OCI-LY3 (cell line): ENCODE results near the gene AQP5.

ENCODE experiments used
- H2AFZ ChIP-seq: fragments of 200-600, 300-600 bp; shearing (Covaris generic); 2 replicates; pipeline ENCODE4 v1.6.0; 2014; ENCODE audit warnings: antibody characterized with exemption, low read depth, low read length
- H3K27ac ChIP-seq: fragments of 200-600, 300-600 bp; sonication (generic); 2 replicates; pipeline ENCODE4 v1.5.1; 2014; ENCODE audit warnings: mild to moderate bottlenecking, low read length, moderate library complexity, mixed read lengths
- H3K27me3 ChIP-seq: fragments of 200-600, 300-600 bp; sonication (generic); 2 replicates; pipeline ENCODE4 v1.6.1; 2014; ENCODE audit warnings: low read depth, low read length, mixed read lengths
- H3K36me3 ChIP-seq: fragments of 200-600, 300-600 bp; sonication (generic); replicated peaks from 2 replicates; pipeline ENCODE3; 2014; ENCODE audit warnings: low read depth, low read length, mixed read lengths
- H3K4me1 ChIP-seq: fragments of 300-600, 200-600 bp; sonication (generic); 2 replicates; pipeline ENCODE4 v1.6.1; 2014; ENCODE audit warnings: low read length, mixed read lengths
- H3K4me2 ChIP-seq: fragments of 200-600, 300-600 bp; sonication (generic); 2 replicates; pipeline ENCODE4 v1.6.1; 2014; ENCODE audit warnings: low read length, mixed read lengths
- H3K4me3 ChIP-seq: fragments of 300-600, 200-600 bp; sonication (generic); 2 replicates; pipeline ENCODE4 v1.5.1; 2014; ENCODE audit warnings: antibody characterized with exemption, mild to moderate bottlenecking, low read length, moderate library complexity
- H3K79me2 ChIP-seq: fragments of 300-600, 200-600 bp; shearing (Covaris generic); 2 replicates; pipeline ENCODE4 v1.6.1; 2014; ENCODE audit warnings: mild to moderate bottlenecking, low read length, mixed read lengths
- H3K9ac ChIP-seq: fragments of 300-600, 200-600 bp; shearing (Covaris generic); 2 replicates; pipeline ENCODE4 v1.6.0; 2014; ENCODE audit warnings: mild to moderate bottlenecking, low read length, moderate library complexity
- H3K9me3 ChIP-seq: fragments of 200-600, 300-600 bp; shearing (Covaris generic); 2 replicates; pipeline ENCODE4 v1.6.1; 2014; ENCODE audit warnings: low read length, mixed read lengths; ENCODE audit not compliant: insufficient read depth
- H4K20me1 ChIP-seq: fragments of 200-600, 300-600 bp; sonication (generic); 2 replicates; pipeline ENCODE4 v1.6.1; 2016; ENCODE audit warnings: low read length, mixed read lengths; ENCODE audit not compliant: insufficient read depth
- EZH2phosphoT487 ChIP-seq: fragments of 200-600 bp; shearing (Covaris generic); IDR thresholded peaks from 2 replicates; pipeline ENCODE4 v1.6.1; 2018; ENCODE audit warnings: antibody characterized with exemption, mixed run types, low read depth
- TF ChIP-seq, protein P1 (sequence below): fragments of 200-600, 300-600 bp; sonication (generic); IDR thresholded peaks from 2 replicates; pipeline ENCODE4 v1.5.1; 2014; ENCODE audit warnings: antibody characterized with exemption, low read length, low read depth

AQP5 gene

GRCh38 chr12:49961111-49961922, at the start of gene AQP5:
Gene AQP5, plus strand, starts transcription at chr12:49961872. Its CDS starts 146 bp downstream, at chr12:49962018.
- H3K4me2 ChIP-seq, result no peak within 1 kb of the TSS
- H3K9ac ChIP-seq, result no peak within 1 kb of the TSS
- no peaks in the 10 kb centered on the region for H3K79me2 ChIP-seq
- peaks cover 27% of the 10 kb centered on the region for H3K27me3 ChIP-seq
- no peak within 1 kb of the TSS for H3K27ac ChIP-seq
- H3K36me3 ChIP-seq, result no peaks in the 10 kb centered on the region
- no peak within 1 kb of the TSS for H2AFZ ChIP-seq
- TF ChIP-seq, protein P1, sequence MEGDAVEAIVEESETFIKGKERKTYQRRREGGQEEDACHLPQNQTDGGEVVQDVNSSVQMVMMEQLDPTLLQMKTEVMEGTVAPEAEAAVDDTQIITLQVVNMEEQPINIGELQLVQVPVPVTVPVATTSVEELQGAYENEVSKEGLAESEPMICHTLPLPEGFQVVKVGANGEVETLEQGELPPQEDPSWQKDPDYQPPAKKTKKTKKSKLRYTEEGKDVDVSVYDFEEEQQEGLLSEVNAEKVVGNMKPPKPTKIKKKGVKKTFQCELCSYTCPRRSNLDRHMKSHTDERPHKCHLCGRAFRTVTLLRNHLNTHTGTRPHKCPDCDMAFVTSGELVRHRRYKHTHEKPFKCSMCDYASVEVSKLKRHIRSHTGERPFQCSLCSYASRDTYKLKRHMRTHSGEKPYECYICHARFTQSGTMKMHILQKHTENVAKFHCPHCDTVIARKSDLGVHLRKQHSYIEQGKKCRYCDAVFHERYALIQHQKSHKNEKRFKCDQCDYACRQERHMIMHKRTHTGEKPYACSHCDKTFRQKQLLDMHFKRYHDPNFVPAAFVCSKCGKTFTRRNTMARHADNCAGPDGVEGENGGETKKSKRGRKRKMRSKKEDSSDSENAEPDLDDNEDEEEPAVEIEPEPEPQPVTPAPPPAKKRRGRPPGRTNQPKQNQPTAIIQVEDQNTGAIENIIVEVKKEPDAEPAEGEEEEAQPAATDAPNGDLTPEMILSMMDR, result no peak
- no peak for TF ChIP-seq EZH2phosphoT487
- H3K4me3 ChIP-seq, result no peak within 1 kb of the TSS
- peaks cover under 1% of the 10 kb centered on the region; the same call in 1 of the 2 replicates for H3K4me1 ChIP-seq
- H4K20me1 ChIP-seq, result no peaks in the 10 kb centered on the region
- H3K9me3 ChIP-seq, result no peaks in the 10 kb centered on the region

DNA sequence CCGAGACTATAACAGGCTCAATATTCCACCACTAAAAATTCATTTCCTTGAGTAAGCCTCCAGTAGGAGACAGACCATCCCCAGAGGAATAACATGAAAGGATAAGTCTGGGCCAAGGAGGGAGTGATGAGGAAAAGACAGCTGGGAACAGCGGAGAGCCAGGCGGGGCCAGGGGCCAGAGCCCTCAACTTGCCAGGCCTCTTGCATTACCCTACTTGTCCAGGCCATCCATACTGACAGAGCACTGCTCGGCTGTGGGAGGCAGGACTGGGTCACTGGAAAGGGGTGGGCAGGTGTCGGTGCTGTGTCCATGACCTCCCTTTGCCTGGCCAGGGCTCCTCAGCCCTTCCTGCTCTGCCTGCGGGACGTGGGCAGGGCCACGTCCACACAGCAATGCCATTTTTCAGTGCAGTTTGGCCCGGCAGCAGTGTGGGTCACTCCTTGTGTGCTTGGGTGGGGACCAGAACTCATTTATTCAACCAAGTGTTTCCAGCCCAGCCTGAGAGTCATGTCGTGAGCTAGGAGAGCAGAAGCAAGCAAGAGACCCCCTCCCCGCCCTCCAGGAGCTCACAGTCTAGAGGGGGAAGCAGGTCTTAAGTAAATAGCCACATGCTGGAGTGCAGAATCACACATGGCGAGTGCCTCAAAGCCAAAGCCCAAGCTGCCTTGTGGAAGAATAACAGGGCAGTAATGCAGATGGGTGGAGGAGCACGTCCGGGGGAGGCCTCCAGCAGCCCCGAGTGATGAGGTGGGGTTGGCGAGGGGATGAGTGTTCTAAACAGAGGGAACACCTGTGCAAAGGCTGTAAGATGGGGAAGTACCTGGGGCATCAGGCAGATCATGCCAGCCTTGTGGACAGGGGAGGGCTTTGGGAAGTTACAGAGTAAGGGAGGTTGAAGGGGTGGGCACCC, 49.1 kb upstream of the AQP5 start:
- no peak overlapping the region for H3K9ac ChIP-seq
- no peaks in the 10 kb centered on the region for H4K20me1 ChIP-seq
- no peak overlapping the region for H3K27ac ChIP-seq
- H3K4me1 ChIP-seq, result no peaks in the 10 kb centered on the region
- H3K79me2 ChIP-seq, result no peaks in the 10 kb centered on the region
- H3K36me3 ChIP-seq, result no peaks in the 10 kb centered on the region
- no peaks in the 10 kb centered on the region for H3K9me3 ChIP-seq
- H3K4me3 ChIP-seq, result no peak overlapping the region
- no peak overlapping the region for H2AFZ ChIP-seq
- no peak overlapping the region for H3K4me2 ChIP-seq
- peaks cover 4% of the 10 kb centered on the region; the same call in 1 of the 2 replicates for H3K27me3 ChIP-seq
- TF ChIP-seq, protein P1, result no peak
- no peak for TF ChIP-seq EZH2phosphoT487

- H3K4me1 ChIP-seq, result no peaks in the 10 kb centered on the region
- no peaks in the 10 kb centered on the region for H3K79me2 ChIP-seq
- no peaks in the 10 kb centered on the region for H3K36me3 ChIP-seq
- H3K4me3 ChIP-seq, result no peak overlapping the region
- no peak overlapping the region for H2AFZ ChIP-seq
- H3K4me2 ChIP-seq, result no peak overlapping the region
- H3K27ac ChIP-seq, result no peak overlapping the region
- H3K9ac ChIP-seq, result no peak overlapping the region
- H3K9me3 ChIP-seq, result no peaks in the 10 kb centered on the region
- TF ChIP-seq, protein P1, result no peak
- TF ChIP-seq EZH2phosphoT487, result no peak
- H3K27me3 ChIP-seq, result peaks cover 13% of the 10 kb centered on the region
- no peaks in the 10 kb centered on the region for H4K20me1 ChIP-seq
These were observed 45.3 kb upstream of the AQP5 start for GRCh38 chr12:49916129-49916919.
